K562 (cell line): ENCODE measurements around the gene SPHK2. TPM values are rescaled to one million over a fixed set of nuclear protein-coding genes. Genes with fewer than 3 reads are reported as not detected.
A peak's percentile ranks its signal among the peaks of the same experiment; 100 is the strongest.

ENCODE experiments used
- CBX5 ChIP-seq: IDR thresholded peaks from 2 replicates; pipeline ENCODE4 v1.6.1; 2014; ENCODE audit warnings: low read depth, borderline replicate concordance
- CBX8 ChIP-seq: fragments of 200-600 bp; sonication (generic); IDR thresholded peaks from 2 replicates; pipeline ENCODE4 v1.6.1; 2012; ENCODE audit warnings: borderline replicate concordance, mixed run types, low read depth, mild to moderate bottlenecking, moderate library complexity, mixed read lengths, low read length, control low read depth, inconsistent platforms; ENCODE audit not compliant: poor library complexity, severe bottlenecking; ENCODE audit errors: extremely low read depth
- GATA2 ChIP-seq: sonication (generic); formaldehyde crosslinking; IDR thresholded peaks from 2 replicates; pipeline ENCODE4 v1.4.0; 2020; ENCODE audit warnings: mild to moderate bottlenecking, missing genetic modification reagents
- GTF3C2 ChIP-seq: IDR thresholded peaks from 3 replicates; pipeline ENCODE4 v1.6.1; 2011; ENCODE audit warnings: borderline replicate concordance, mild to moderate bottlenecking, moderate library complexity; ENCODE audit not compliant: insufficient read length; ENCODE audit errors: extremely low read depth
- NCOR1 ChIP-seq: fragments of 450-650 bp; IDR thresholded peaks from 2 replicates; pipeline ENCODE4 v1.6.1; 2016; ENCODE audit warnings: mild to moderate bottlenecking, moderate library complexity
- NFXL1 ChIP-seq: fragments of 450-650 bp; formaldehyde crosslinking; IDR thresholded peaks from 2 replicates; pipeline ENCODE4 v1.4.0; 2021; ENCODE audit warnings: mild to moderate bottlenecking
- SMAD1 ChIP-seq: fragments of 150-350 bp; IDR thresholded peaks from 2 replicates; pipeline ENCODE4 v1.6.1; 2014; ENCODE audit warnings: low read length, low read depth; ENCODE audit not compliant: partially characterized antibody
- ZC3H11A ChIP-seq: IDR thresholded peaks from 2 replicates; pipeline ENCODE4 v1.6.1; 2012; ENCODE audit warnings: low read depth, low read length, improper control_type of control experiment
- ZNF224 ChIP-seq: sonication (generic); formaldehyde crosslinking; IDR thresholded peaks from 2 replicates; pipeline ENCODE4 v1.8.0; 2022; ENCODE audit warnings: mild to moderate bottlenecking, missing genetic modification reagents
- ZNF407 ChIP-seq: fragments of 450-650 bp; IDR thresholded peaks from 2 replicates; pipeline ENCODE4 v1.6.1; 2016; ENCODE audit warnings: low read depth
- ZNF592 ChIP-seq: fragments of 450-650 bp; IDR thresholded peaks from 2 replicates; pipeline ENCODE4 v1.6.1; 2017; ENCODE audit warnings: antibody characterized with exemption, mild to moderate bottlenecking
- polyA plus RNA-seq, 8 experiments: library from polyadenylated mRNA; depleted of rRNA in 4 of 8; stranded (reverse) in 5 of 8; unstranded in 3 of 8; fragments of >200 nt; fragmentation: Nextera tagmentation in 2 of 8; fragmentation: Illumina TruSeq in 1 of 8; extraction: Ambion mirVana in 2 of 8; extraction: Trizol in 1 of 8; gene quantifications; 2 replicates each; pipeline versions ENCODE4 v1.2.1 to v1.2.3, GENCODE V29; 2011 to 2014; ENCODE audit warnings: inconsistent platforms in 1 of 8, missing spikeins in 1 of 8
- total RNA-seq, 7 experiments: library from RNA; depleted of rRNA in 6 of 7; stranded (reverse); fragments of >200 nt in 6 of 7; fragmentation: Illumina TruSeq in 2 of 7; extraction: Trizol in 2 of 7; gene quantifications; 2 replicates each; pipeline versions ENCODE4 v1.2.1 to v1.2.3, GENCODE V29; 2011 to 2021; ENCODE audit warnings: low replicate concordance in 1 of 7

SPHK2 gene
- total and polyA plus RNA-seq, 9 of the 15 experiments (the other 6 are each of a cell fraction or from before 2014, with no cell fraction given) = 0.10 to 15.2 (median 2.9) TPM

GRCh38 chr19:48644839-48645619 is 25.7 kb downstream of the SPHK2 start (continued):
- TF ChIP-seq ZNF407 = no peak
- no peak for TF ChIP-seq CBX8
- no peak for TF ChIP-seq CBX5
- peak; percentile 97 for TF ChIP-seq ZNF592
- no peak for TF ChIP-seq ZC3H11A
- TF ChIP-seq GATA2 (CRISPR knock-in tag) = no peak
- no peak for TF ChIP-seq SMAD1
- no peak for TF ChIP-seq ZNF224 (CRISPR knock-in tag)
- TF ChIP-seq NFXL1 (CRISPR knock-in tag) = no peak
- no peak for TF ChIP-seq GTF3C2
- TF ChIP-seq NCOR1 = no peak
